DOHH2 (cell line): ENCODE results near the gene SEMA4C.

Experiments used
- H3F3A ChIP-seq: fragments of 200-600 bp; sonication (generic), shearing (Covaris generic); 2 replicates; pipeline ENCODE4 v1.6.0; 2016; ENCODE audit warnings: antibody characterized with exemption, mild to moderate bottlenecking; ENCODE audit not compliant: control insufficient read depth, insufficient read depth
- H3K27ac ChIP-seq: fragments of 200-600 bp; sonication (generic); 2 replicates; pipeline ENCODE4 v1.5.1; 2014; ENCODE audit warnings: low read depth, mild to moderate bottlenecking, low read length, moderate library complexity
- H3K27me3 ChIP-seq: fragments of 200-600 bp; sonication (generic); 2 replicates; pipeline ENCODE4 v1.6.1; 2014; ENCODE audit warnings: mild to moderate bottlenecking, low read length, mixed read lengths; ENCODE audit not compliant: control insufficient read depth
- H3K36me3 ChIP-seq: fragments of 200-600 bp; sonication (generic); 2 replicates; pipeline ENCODE4 v1.6.1; 2014; ENCODE audit warnings: mild to moderate bottlenecking, low read length, moderate library complexity, mixed read lengths; ENCODE audit not compliant: control insufficient read depth
- H3K4me1 ChIP-seq: fragments of 200-600 bp; sonication (generic); 2 replicates; pipeline ENCODE4 v1.6.1; 2014; ENCODE audit warnings: mild to moderate bottlenecking, low read length, mixed read lengths; ENCODE audit not compliant: control insufficient read depth
- H3K4me2 ChIP-seq: fragments of 200-600 bp; sonication (generic); 2 replicates; pipeline ENCODE4 v1.6.0; 2014; ENCODE audit warnings: mild to moderate bottlenecking, low read length, moderate library complexity
- H3K4me3 ChIP-seq: fragments of 200-600 bp; sonication (generic); 2 replicates; pipeline ENCODE4 v1.5.1; 2014; ENCODE audit warnings: mild to moderate bottlenecking, low read length, mixed read lengths
- H3K79me2 ChIP-seq: fragments of 200-600 bp; sonication (generic); 2 replicates; pipeline ENCODE4 v1.6.1; 2014; ENCODE audit warnings: mild to moderate bottlenecking, low read length, mixed read lengths; ENCODE audit not compliant: control insufficient read depth
- H3K9me2 ChIP-seq: fragments of 200-600 bp; sonication (generic); replicated peaks from 2 replicates; pipeline ENCODE4 v1.6.1; 2014; ENCODE audit warnings: mild to moderate bottlenecking, low read length, mixed read lengths; ENCODE audit not compliant: control insufficient read depth
- H3K9me3 ChIP-seq: fragments of 200-600 bp; sonication (generic); 2 replicates; pipeline ENCODE4 v1.6.1; 2014; ENCODE audit warnings: antibody characterized with exemption, low read length, mixed read lengths; ENCODE audit not compliant: control insufficient read depth, insufficient read depth
- H4K20me1 ChIP-seq: fragments of 200-600 bp; sonication (generic); 2 replicates; pipeline ENCODE4 v1.6.0; 2014; ENCODE audit warnings: low read depth, mild to moderate bottlenecking, antibody characterized with exemption, low read length, moderate library complexity; ENCODE audit not compliant: control insufficient read depth, insufficient read depth
- EZH2phosphoT487 ChIP-seq: fragments of 200-600 bp; sonication (generic); IDR thresholded peaks from 2 replicates; pipeline ENCODE4 v1.6.1; 2017; ENCODE audit warnings: borderline replicate concordance, mild to moderate bottlenecking, antibody characterized with exemption, low read length, moderate library complexity, mixed read lengths
- TF ChIP-seq, protein P1 (sequence below): fragments of 200-600 bp; sonication (generic); IDR thresholded peaks from one replicate; pipeline ENCODE4 v1.5.1; 2014; ENCODE audit warnings: antibody characterized with exemption, mild to moderate bottlenecking, low read depth, low read length; ENCODE audit not compliant: poor library complexity, severe bottlenecking

Gene SEMA4C

DNA sequence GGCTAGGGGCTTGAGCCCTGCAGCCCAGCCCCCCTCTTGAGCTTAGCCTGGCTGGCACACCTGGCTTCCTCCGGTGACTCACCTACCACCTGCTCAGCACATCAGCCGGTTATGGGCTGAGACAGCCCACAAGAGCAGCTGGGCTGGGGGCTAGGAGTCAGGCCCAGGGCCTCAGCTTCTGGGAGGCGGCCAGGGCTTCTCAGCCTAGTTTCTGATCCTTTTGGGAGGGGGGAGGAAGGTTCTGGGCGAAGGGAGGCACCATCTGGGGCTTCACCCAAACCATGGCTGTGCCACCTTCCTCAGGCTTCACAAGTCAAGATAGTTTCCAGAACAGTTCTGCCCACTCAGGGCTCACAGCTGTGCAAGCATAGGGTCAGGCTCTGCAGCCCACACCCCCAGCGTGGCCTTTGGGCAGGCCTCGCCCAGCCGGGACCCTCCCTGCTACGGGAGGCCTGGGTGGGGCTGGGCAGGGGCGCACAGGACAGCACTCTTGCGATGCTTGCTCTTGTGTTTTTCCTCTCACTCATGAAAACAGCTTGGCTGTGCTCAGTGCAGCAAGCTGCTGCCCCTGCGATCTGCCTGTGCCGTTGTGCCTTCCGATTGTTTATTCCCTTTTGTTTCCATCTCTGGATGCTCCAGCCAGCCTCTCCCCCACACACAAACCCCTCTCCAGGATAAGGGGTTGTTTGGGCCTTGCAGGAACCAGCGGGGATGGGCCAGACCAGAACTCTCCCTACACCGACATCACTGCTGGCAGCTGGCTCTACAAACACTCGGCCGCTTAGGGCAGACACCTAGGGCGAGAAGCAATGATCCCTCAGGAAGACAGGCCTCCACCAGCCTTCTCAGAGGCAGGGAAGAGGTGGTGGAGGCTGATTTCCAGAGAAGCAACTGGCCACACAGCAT, 26.1 kb upstream of the SEMA4C start:
- Histone ChIP-seq H3K4me1 (no peaks in the 10 kb centered on the region), H3K36me3 (no peaks in the 10 kb centered on the region), H3K27me3 (peaks cover 3% of the 10 kb centered on the region; the same call in 1 of the 2 replicates), H4K20me1 (no peaks in the 10 kb centered on the region), H3K4me3 (no peak overlapping the region), H3K9me3 (no peaks in the 10 kb centered on the region), H3K79me2 (no peaks in the 10 kb centered on the region), H3F3A (no peaks in the 10 kb centered on the region), H3K4me2 (no peak overlapping the region), H3K27ac (no peak overlapping the region), H3K9me2 (no peaks in the 10 kb centered on the region)
- TF ChIP-seq, protein P1, sequence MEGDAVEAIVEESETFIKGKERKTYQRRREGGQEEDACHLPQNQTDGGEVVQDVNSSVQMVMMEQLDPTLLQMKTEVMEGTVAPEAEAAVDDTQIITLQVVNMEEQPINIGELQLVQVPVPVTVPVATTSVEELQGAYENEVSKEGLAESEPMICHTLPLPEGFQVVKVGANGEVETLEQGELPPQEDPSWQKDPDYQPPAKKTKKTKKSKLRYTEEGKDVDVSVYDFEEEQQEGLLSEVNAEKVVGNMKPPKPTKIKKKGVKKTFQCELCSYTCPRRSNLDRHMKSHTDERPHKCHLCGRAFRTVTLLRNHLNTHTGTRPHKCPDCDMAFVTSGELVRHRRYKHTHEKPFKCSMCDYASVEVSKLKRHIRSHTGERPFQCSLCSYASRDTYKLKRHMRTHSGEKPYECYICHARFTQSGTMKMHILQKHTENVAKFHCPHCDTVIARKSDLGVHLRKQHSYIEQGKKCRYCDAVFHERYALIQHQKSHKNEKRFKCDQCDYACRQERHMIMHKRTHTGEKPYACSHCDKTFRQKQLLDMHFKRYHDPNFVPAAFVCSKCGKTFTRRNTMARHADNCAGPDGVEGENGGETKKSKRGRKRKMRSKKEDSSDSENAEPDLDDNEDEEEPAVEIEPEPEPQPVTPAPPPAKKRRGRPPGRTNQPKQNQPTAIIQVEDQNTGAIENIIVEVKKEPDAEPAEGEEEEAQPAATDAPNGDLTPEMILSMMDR: no peak
- no peak for TF ChIP-seq EZH2phosphoT487

DNA sequence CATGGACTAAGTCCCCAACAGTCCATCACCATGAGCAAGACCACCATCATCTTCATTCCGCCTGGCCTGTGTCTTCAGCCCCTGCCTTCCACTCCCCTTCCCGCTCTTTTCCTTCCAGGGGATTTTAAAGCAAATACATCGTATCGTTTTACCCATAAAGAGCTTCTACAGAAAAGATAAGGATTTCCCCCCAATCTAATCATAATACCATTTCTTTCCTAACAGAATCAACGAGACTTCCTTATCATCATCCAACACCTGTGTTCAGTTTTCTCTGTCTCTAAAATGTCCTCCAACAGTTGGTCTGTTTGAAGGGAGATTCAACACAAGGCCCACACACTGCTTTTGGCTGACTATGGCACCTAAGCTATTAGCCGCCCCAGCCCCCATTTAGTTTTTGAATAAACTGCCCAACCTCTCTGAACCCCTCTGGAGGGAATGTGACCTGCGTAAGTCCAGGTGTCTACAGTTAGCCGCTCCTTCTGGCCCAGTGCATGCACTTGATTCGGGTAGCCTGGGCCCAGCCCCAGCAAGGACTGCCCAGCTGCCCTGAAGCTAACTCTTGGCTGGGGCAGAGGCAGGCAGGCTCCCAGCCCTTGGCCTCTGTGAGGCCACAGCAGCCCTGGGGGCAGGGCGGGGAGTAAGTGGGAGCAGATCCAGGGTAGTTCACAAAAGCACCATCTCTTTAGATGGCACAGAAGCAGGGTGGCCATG, 25.3 kb upstream of the SEMA4C start:
- Histone ChIP-seq H3K9me3 (no peaks in the 10 kb centered on the region), H3K79me2 (no peaks in the 10 kb centered on the region), H3K4me2 (no peak overlapping the region), H3K27ac (no peak overlapping the region), H3F3A (no peaks in the 10 kb centered on the region), H3K4me3 (no peak overlapping the region), H3K9me2 (no peaks in the 10 kb centered on the region), H3K36me3 (no peaks in the 10 kb centered on the region), H3K27me3 (peaks cover 3% of the 10 kb centered on the region; the same call in 1 of the 2 replicates), H4K20me1 (no peaks in the 10 kb centered on the region), H3K4me1 (no peaks in the 10 kb centered on the region)
- TF ChIP-seq, protein P1: no peak
- TF ChIP-seq EZH2phosphoT487: no peak

DNA sequence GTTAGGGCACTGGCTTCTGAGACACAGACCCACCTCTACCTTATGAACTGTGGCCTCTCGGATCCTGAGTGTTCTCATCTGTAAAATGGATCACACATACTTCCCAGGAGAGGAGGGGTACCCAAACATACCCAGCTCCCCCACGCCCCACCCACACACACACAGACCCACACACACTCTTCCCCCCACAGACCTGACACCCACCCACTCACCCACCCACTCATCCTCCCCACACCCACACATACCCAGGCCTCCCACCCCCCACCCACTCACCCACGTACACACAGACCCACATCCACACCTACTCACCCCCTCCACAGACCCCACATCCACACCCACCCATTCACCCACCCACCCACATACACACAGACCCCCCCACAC, 24.3 kb upstream of the SEMA4C start:
- Histone ChIP-seq H3K36me3 (no peaks in the 10 kb centered on the region), H3K4me3 (no peak overlapping the region), H3K4me1 (no peaks in the 10 kb centered on the region)

More for the DNA sequence above, 24.3 kb upstream of the SEMA4C start:
- TF ChIP-seq, protein P1: no peak
- no peak for TF ChIP-seq EZH2phosphoT487
- Histone ChIP-seq H3K4me2 (no peak overlapping the region), H3K27me3 (peaks cover 3% of the 10 kb centered on the region; the same call in 1 of the 2 replicates), H4K20me1 (no peaks in the 10 kb centered on the region), H3K9me2 (no peaks in the 10 kb centered on the region), H3K79me2 (no peaks in the 10 kb centered on the region), H3K27ac (no peak overlapping the region), H3K9me3 (no peaks in the 10 kb centered on the region), H3F3A (no peaks in the 10 kb centered on the region)
